ENCODE results near the gene TUBG2. TPM values are rescaled to one million over a fixed set of nuclear protein-coding genes. Genes with fewer than 3 reads are reported as not detected.

Gene TUBG2
- total and polyA plus RNA-seq, 2 experiments from 2014 or later: 16.0 to 46.3 TPM

DNA sequence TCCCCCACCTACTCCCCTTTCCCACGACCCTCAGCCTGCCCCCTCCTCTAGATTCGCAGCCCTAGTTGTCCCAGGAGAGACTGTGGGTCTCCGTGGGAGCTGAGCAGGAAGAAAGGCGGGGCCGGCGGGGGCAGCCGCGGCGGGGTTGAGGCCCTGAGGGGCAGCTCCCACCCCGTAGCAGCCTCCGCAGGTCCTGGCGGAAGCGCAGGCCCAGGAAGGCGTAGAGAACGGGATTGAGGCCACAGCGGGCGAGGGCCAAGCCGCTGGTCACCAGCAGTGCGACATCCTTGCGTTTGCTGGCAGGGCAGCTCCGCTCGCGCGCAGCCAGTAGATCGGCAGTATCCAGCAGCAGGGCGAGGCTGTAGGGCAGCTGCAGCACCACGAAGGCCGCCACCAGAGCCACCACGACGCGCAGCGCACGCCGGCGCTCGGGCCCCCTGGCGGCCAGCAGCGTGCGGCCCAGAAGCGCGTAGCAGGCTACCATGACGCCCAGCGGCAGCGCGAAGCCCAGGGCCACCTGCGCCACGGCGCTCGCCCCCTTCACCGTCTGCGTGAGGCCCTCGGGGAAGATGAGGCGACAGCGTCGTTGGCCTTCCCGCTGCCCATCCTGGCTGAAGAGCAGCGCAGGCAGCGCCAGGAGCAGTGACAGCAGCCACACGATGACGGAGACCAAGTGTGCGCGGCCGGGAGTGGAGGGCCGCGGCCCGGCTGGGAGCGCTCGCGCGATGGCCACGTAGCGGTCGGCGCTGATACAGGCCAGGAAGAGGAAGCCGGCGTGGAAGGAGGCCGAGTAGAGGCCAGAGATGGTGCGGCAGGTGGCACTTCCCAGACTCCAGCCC is 20.6 kb downstream of the TUBG2 start:
- Histone ChIP-seq H2AFZ (peak overlapping the region; percentile 83), H3K4me2 (peak overlapping the region; percentile 89), H3K9me2 (replicated peaks; ENCODE audit: insufficient read depth) (no peaks in the 10 kb centered on the region), H3K27ac (peak overlapping the region; percentile 98), H4K20me1 (ENCODE audit: insufficient read depth, poor library complexity, severe bottlenecking) (peaks cover 12% of the 10 kb centered on the region), H3K4me1 (ENCODE audit: insufficient read depth) (peaks cover 35% of the 10 kb centered on the region), H3K9me3 (ENCODE audit: low read depth) (no peaks in the 10 kb centered on the region), H3K27me3 (no peaks in the 10 kb centered on the region), H3K79me2 (peaks cover 22% of the 10 kb centered on the region), H3K36me3 (replicated peaks; ENCODE audit: insufficient read depth, low read depth) (no peaks in the 10 kb centered on the region), H3K4me3 (no peak overlapping the region)
- DNase-seq (ENCODE audit: low spot score): peak; percentile 91
- TF ChIP-seq, protein P1, sequence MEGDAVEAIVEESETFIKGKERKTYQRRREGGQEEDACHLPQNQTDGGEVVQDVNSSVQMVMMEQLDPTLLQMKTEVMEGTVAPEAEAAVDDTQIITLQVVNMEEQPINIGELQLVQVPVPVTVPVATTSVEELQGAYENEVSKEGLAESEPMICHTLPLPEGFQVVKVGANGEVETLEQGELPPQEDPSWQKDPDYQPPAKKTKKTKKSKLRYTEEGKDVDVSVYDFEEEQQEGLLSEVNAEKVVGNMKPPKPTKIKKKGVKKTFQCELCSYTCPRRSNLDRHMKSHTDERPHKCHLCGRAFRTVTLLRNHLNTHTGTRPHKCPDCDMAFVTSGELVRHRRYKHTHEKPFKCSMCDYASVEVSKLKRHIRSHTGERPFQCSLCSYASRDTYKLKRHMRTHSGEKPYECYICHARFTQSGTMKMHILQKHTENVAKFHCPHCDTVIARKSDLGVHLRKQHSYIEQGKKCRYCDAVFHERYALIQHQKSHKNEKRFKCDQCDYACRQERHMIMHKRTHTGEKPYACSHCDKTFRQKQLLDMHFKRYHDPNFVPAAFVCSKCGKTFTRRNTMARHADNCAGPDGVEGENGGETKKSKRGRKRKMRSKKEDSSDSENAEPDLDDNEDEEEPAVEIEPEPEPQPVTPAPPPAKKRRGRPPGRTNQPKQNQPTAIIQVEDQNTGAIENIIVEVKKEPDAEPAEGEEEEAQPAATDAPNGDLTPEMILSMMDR (IDR thresholded peaks at IDR 0.05; ENCODE audit: poor library complexity): peak; percentile 71
- no peak for TF ChIP-seq EZH2phosphoT487 (IDR thresholded peaks at IDR 0.05; ENCODE audit: low read depth, severe bottlenecking, unreplicated experiment)
- 16% methylated on average over 65 of the region's 78 CpGs for WGBS (ENCODE audit: low lambda C conversion rate, missing lambda C conversion rate)

DNA sequence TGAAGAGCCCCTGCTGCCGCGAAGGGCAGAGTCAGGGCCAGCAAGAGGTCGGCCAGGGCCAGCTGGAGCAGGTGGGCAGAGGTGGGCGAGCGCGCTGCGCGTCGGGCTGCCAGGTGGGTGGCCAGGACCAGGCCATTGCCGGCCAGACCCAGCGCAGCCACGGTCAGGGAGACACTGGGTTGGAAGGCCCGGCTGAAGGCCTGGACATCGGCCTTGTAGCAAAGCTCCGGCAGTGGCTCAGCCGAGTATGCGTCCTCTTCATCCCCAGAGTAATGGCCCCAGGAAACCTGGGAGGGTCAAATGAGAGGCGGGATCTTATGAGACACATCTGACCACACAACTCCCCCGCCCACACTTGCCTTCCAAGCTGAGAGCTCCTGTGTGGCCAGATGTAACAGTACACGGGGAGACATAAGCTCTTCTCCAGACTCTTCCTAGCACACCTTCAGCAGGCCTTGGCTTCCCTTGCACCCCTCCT is 21.3 kb downstream of the TUBG2 start:
- no peak for DNase-seq (ENCODE audit: low spot score)
- Histone ChIP-seq H3K4me2 (peak overlapping the region; percentile 89), H3K9me3 (ENCODE audit: low read depth) (no peaks in the 10 kb centered on the region), H3K4me1 (ENCODE audit: insufficient read depth) (peaks cover 29% of the 10 kb centered on the region), H3K79me2 (peaks cover 15% of the 10 kb centered on the region), H3K36me3 (replicated peaks; ENCODE audit: insufficient read depth, low read depth) (no peaks in the 10 kb centered on the region), H3K9me2 (replicated peaks; ENCODE audit: insufficient read depth) (no peaks in the 10 kb centered on the region), H3K27ac (peak overlapping the region; percentile 98), H2AFZ (peak overlapping the region; percentile 83), H4K20me1 (ENCODE audit: insufficient read depth, poor library complexity, severe bottlenecking) (peaks cover 5% of the 10 kb centered on the region), H3K27me3 (no peaks in the 10 kb centered on the region), H3K4me3 (no peak overlapping the region)
- 87% methylated on average over 20 of the region's 20 CpGs for WGBS (ENCODE audit: low lambda C conversion rate, missing lambda C conversion rate)
- no peak for TF ChIP-seq EZH2 (IDR thresholded peaks at IDR 0.05; ENCODE audit: borderline replicate concordance)

DNA sequence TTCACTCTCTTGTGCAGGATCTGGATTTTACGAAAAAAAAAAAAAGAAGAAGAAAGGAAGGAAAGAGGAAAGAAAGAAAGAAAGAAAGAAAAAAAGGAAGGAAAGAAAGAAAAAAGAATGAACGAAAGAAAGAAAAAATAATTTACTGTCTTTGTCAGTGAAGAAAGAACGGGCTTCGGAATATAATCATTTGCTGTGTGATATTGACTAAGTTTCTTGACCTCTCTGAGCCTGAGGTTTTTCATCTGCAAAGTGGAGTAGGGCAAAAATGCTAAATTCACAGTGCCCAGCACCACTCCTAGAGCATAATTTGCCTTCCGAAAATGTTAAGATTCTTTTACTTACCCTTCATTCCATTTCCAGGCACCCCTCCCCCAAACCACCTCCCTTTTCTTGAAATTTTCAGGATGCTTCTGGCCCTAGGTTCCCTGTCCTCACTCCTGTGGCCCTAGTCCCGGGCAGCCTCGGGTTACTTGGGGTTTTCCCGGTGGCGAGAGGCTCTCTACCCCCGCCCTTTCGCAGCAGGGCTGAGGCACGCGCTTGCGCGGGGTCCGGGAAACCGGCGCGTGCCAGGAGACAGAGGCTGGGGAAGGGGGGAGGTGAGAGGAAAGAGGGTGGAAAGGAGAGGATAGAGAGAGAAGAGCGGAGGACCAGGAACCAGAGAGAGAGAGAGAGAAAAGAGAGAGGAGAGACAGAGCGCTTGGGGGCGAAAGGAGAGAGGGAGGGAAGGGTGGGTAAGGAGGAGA is 23.1 kb downstream of the TUBG2 start, which contains the start of gene CNTNAP1:
TSS of gene CNTNAP1 (plus strand) at position 556 of the 746 bp plus-strand sequence. CDS start 299 bp downstream, outside the sequence.
- no peaks in the 10 kb centered on the region for H3K9me2 ChIP-seq (replicated peaks; ENCODE audit: insufficient read depth)
- H3K27ac ChIP-seq: peak within 1 kb of the TSS; percentile 53
- TF ChIP-seq, protein P1 (IDR thresholded peaks at IDR 0.05; ENCODE audit: poor library complexity): no peak
- no peak for TF ChIP-seq EZH2 (IDR thresholded peaks at IDR 0.05; ENCODE audit: borderline replicate concordance)
- no peak for TF ChIP-seq EZH2phosphoT487 (IDR thresholded peaks at IDR 0.05; ENCODE audit: low read depth, severe bottlenecking, unreplicated experiment)
- H3K79me2 ChIP-seq: peaks cover 2% of the 10 kb centered on the region
- H3K4me3 ChIP-seq: peak within 1 kb of the TSS; percentile 36
- no peaks in the 10 kb centered on the region for H3K9me3 ChIP-seq (ENCODE audit: low read depth)
- DNase-seq (ENCODE audit: low spot score): peak; percentile 87
- H4K20me1 ChIP-seq (ENCODE audit: insufficient read depth, poor library complexity, severe bottlenecking): no peaks in the 10 kb centered on the region
- peak within 1 kb of the TSS; percentile 3 for H2AFZ ChIP-seq
- peak within 1 kb of the TSS; percentile 96 for H3K4me2 ChIP-seq
- peaks cover 27% of the 10 kb centered on the region for H3K4me1 ChIP-seq (ENCODE audit: insufficient read depth)
- WGBS (ENCODE audit: low lambda C conversion rate, missing lambda C conversion rate): 15% methylated on average over 19 of the region's 22 CpGs
- no peaks in the 10 kb centered on the region for H3K27me3 ChIP-seq
- no peaks in the 10 kb centered on the region for H3K36me3 ChIP-seq (replicated peaks; ENCODE audit: insufficient read depth, low read depth)

Measured in hepatocyte (in vitro differentiated cells).